Measurements from ENCODE around the gene CHTF8. TPM values are rescaled to one million over a fixed set of nuclear protein-coding genes. Genes with fewer than 3 reads are reported as not detected.
"Not testable (repeated sequence)": the region's sequence is repeated elsewhere in the genome, so short reads cannot be mapped to it uniquely, and the experiment has no call there.

The CHTF8 gene
- polyA plus RNA-seq, 1 experiment = 84.8 TPM

DNA sequence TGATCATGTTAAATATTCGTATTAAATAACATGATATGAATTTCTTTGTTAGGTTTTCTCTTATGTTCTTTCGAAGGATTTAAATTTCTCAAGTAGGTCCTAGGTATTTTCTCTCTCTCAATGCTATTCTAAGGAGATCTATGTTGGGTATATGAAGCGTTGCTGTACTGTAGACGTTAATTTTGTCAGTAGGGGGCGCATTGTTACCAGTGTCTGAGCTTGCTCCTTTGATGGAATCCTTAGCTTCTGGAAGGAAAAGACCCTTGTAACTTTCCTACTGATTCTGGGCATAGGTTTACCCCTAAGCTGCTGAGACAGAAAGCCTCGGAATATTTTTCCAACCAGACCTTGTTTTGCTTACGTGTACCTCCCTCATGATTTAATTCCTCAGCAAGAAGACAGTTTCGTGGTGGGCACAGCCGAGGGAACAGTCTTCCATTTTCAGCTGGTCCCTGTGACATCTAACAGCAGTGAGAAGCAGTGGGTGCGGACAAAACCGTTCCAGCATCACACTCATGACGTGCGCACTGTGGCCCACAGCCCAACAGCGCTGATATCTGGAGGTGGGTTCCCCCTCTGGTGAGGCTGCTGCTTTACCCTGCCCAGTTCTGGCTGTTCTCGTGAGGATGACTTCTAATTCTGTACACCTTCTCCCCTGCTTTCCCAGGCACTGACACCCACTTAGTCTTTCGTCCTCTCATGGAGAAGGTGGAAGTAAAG is 17.9 kb upstream of the CHTF8 start:
- DNase-seq (ENCODE audit: low read depth, low spot score) = peak; percentile 65
- POLR2A ChIA-PET = interaction anchor here (0.6 to 1.0 kb wide), 2 partner anchors 122 to 180 kb away, joined by 3 to 4 read pairs; partner anchors contain the start of gene PDF
- no peaks in the 10 kb centered on the region for H3K9me3 ChIP-seq (ENCODE audit: control insufficient read depth, insufficient read depth, low read length)
- H3K27me3 ChIP-seq (ENCODE audit: control insufficient read depth, insufficient read depth, low read length) = no peaks in the 10 kb centered on the region
- CTCF ChIA-PET = interaction anchor here (0.6 to 3.1 kb wide), 28 partner anchors 9 to 445 kb away, joined by 3 to 35 read pairs (median 4); no protein-coding TSS in a partner anchor
- H3K27ac ChIP-seq (ENCODE audit: low read depth, low read length) = no peak overlapping the region
- TF ChIP-seq, protein P1, sequence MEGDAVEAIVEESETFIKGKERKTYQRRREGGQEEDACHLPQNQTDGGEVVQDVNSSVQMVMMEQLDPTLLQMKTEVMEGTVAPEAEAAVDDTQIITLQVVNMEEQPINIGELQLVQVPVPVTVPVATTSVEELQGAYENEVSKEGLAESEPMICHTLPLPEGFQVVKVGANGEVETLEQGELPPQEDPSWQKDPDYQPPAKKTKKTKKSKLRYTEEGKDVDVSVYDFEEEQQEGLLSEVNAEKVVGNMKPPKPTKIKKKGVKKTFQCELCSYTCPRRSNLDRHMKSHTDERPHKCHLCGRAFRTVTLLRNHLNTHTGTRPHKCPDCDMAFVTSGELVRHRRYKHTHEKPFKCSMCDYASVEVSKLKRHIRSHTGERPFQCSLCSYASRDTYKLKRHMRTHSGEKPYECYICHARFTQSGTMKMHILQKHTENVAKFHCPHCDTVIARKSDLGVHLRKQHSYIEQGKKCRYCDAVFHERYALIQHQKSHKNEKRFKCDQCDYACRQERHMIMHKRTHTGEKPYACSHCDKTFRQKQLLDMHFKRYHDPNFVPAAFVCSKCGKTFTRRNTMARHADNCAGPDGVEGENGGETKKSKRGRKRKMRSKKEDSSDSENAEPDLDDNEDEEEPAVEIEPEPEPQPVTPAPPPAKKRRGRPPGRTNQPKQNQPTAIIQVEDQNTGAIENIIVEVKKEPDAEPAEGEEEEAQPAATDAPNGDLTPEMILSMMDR (IDR thresholded peaks at IDR 0.05; ENCODE audit: low read depth, low read length) = peak; percentile 82
- H3K4me3 ChIP-seq (ENCODE audit: low read depth, low read length) = no peak overlapping the region

DNA sequence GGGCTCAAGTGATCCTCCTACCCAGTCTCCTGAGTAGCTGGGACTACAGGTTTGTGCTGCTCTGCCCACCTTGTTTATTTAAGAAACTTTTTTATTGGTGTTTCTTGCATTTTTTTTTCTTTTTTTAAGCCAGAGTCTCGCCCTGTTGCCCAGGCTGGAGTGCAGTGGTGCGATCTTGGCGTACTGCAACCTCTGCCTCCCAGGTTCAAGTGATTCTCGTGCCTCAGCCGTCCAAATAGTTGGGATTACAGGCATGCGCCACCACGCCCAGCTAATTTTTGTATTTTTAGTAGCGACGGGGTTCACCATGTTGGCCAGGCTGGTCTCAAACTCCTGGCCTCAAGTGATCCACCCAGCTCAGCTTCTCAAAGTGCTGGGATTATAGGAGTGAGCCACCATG is 17.2 kb upstream of the CHTF8 start:
- not testable (repeated sequence) for DNase-seq (ENCODE audit: low read depth, low spot score); H3K27me3 ChIP-seq (ENCODE audit: control insufficient read depth, insufficient read depth, low read length); H3K4me3 ChIP-seq (ENCODE audit: low read depth, low read length); H3K27ac ChIP-seq (ENCODE audit: low read depth, low read length); H3K9me3 ChIP-seq (ENCODE audit: control insufficient read depth, insufficient read depth, low read length)
- CTCF ChIA-PET = interaction anchor here (0.9 to 3.1 kb wide), 10 partner anchors 10 to 177 kb away, joined by 3 to 35 read pairs (median 10); no protein-coding TSS in a partner anchor
- POLR2A ChIA-PET = interaction anchor here (0.6 to 1.0 kb wide), 3 partner anchors 62 to 181 kb away, joined by 3 to 4 read pairs (median 4); partner anchors contain the start of gene PDF

DNA sequence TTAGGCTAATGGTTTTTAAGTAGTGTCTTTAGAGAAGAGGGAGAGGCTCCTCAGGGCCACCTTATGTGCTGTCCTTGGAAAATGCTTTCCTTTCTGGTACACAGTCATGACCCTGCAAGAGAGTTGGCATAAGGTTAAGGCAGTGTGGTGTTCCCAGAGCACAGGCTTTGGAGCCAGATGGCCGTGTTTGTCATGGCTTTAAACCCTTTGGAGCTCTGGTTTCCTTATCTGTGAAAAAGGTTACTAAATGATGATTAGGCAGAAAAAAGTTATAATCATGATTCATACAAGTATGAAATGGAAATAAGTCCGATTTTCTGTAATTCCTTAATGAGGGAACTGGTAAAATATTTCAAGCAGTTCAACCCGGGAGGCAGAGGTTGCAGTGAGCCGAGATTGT is 13.3 kb upstream of the CHTF8 start:
- Histone ChIP-seq H3K27ac (ENCODE audit: low read depth, low read length) (no peak overlapping the region), H3K27me3 (ENCODE audit: control insufficient read depth, insufficient read depth, low read length) (no peaks in the 10 kb centered on the region), H3K9me3 (ENCODE audit: control insufficient read depth, insufficient read depth, low read length) (no peaks in the 10 kb centered on the region), H3K4me3 (ENCODE audit: low read depth, low read length) (no peak overlapping the region)
- TF ChIP-seq, protein P1 (IDR thresholded peaks at IDR 0.05; ENCODE audit: low read depth, low read length) = no peak
- ChIA-PET POLR2A (no interaction called here), CTCF (interaction anchor here (0.6 kb wide), 1 partner anchor 50 kb away, joined by 3 read pairs; no protein-coding TSS in a partner anchor)
- no peak for DNase-seq (ENCODE audit: low read depth, low spot score)

DNA sequence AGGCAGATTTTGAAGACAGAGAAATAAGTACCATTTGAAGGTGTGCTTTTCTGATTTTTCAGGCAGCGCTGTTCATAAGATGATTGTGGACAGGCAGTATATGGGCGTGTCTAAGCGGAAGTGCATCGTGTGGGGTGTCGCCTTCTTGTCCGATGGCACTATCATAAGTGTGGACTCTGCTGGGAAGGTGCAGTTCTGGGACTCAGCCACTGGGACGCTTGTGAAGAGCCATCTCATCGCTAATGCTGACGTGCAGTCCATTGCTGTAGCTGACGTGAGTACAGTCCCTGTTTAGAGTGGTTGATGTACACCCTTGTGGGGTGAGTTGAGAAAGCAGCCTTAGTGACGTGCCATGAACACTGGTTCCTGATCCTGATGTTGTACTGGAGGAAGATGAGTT is 10.7 kb upstream of the CHTF8 start:
- H3K9me3 ChIP-seq (ENCODE audit: control insufficient read depth, insufficient read depth, low read length) = no peaks in the 10 kb centered on the region
- POLR2A ChIA-PET = no interaction called here
- no peak overlapping the region for H3K4me3 ChIP-seq (ENCODE audit: low read depth, low read length)
- no peak overlapping the region for H3K27ac ChIP-seq (ENCODE audit: low read depth, low read length)
- H3K27me3 ChIP-seq (ENCODE audit: control insufficient read depth, insufficient read depth, low read length) = no peaks in the 10 kb centered on the region
- CTCF ChIA-PET = no interaction called here
- TF ChIP-seq, protein P1 (IDR thresholded peaks at IDR 0.05; ENCODE audit: low read depth, low read length) = 0 out of 2 replicates have a peak, but pooled peaks have one; percentile 10
- DNase-seq (ENCODE audit: low read depth, low spot score) = no peak

DNA sequence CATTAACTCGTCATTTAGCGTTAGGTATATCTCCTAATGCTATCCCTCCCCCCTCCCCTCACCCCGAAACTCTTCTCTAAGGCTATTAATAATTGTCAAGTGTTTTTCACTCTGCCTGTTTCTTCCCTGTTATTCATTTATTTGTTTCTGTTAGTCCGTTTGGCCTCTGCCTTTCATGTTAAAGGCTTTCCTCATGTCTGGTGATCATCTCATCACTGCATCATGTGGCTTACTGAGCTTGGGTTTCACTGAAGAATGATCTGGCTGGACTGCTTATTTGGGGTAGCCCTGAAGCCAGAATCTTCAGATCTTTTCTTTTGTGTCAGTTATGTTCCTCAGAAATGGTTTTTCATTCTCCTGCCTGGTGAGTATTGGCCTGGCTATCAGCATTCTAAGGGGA is 9.5 kb upstream of the CHTF8 start:
- Histone ChIP-seq H3K4me3 (ENCODE audit: low read depth, low read length) (no peak overlapping the region), H3K9me3 (ENCODE audit: control insufficient read depth, insufficient read depth, low read length) (no peaks in the 10 kb centered on the region), H3K27me3 (ENCODE audit: control insufficient read depth, insufficient read depth, low read length) (no peaks in the 10 kb centered on the region), H3K27ac (ENCODE audit: low read depth, low read length) (no peak overlapping the region)
- ChIA-PET CTCF (interaction anchor here (0.5 kb wide), 1 partner anchor 189 kb away, joined by 7 read pairs; no protein-coding TSS in a partner anchor), POLR2A (no interaction called here)
- no peak for DNase-seq (ENCODE audit: low read depth, low spot score)
- TF ChIP-seq, protein P1 (IDR thresholded peaks at IDR 0.05; ENCODE audit: low read depth, low read length) = no peak
